ENCODE measurements around the gene RABL2A. TPM values are rescaled to one million over a fixed set of nuclear protein-coding genes. Genes with fewer than 3 reads are reported as not detected.
"Not testable (repeated sequence)": the region's sequence is repeated elsewhere in the genome, so short reads cannot be mapped to it uniquely, and the experiment has no call there.

RABL2A gene
- total and polyA plus RNA-seq, 2 experiments from 2014 or later, result 25.7 to 33.6 TPM

GRCh38 chr2:113632849-113633345 is 5.8 kb downstream of the RABL2A start:
- not testable (repeated sequence) for H3K27ac ChIP-seq; DNase-seq (ENCODE audit: low read depth in 1 of 2, low spot score in 1 of 2); H3K36me3 ChIP-seq; H3K27me3 ChIP-seq; H3K4me3 ChIP-seq; H3K9me3 ChIP-seq (ENCODE audit: low read depth); H3K4me1 ChIP-seq (ENCODE audit: low read depth)

- not testable (repeated sequence) for H3K9me3 ChIP-seq (ENCODE audit: low read depth); H3K27me3 ChIP-seq; DNase-seq (ENCODE audit: low read depth in 1 of 2, low spot score in 1 of 2); H3K4me3 ChIP-seq; H3K27ac ChIP-seq; H3K36me3 ChIP-seq; H3K4me1 ChIP-seq (ENCODE audit: low read depth)
These were observed 8.3 kb downstream of the RABL2A start for GRCh38 chr2:113635358-113635757.

DNA sequence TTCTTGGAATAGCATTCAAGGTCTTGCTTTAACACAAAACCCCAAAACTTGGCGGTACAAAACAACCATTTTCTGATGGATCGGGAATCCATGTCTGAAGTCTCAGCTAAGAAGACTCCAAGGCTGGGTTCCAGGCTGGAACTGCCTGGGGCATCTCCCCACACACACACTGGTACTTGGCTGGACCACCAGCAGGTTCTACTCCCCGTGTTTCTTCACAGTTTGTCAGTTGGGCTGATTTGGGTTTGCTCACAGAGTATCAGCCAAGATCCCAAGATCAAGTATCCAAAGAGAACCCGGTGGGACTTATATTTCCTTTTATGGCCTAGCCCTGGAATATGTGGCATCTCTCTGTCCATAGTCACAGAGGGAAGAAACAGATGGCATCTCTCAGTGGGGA is 9.2 kb downstream of the RABL2A start:
- H3K4me1 ChIP-seq (ENCODE audit: low read depth); H3K27ac ChIP-seq; DNase-seq (ENCODE audit: low read depth in 1 of 2, low spot score in 1 of 2); H3K27me3 ChIP-seq; H3K9me3 ChIP-seq (ENCODE audit: low read depth); H3K36me3 ChIP-seq; H3K4me3 ChIP-seq: not testable (repeated sequence)

DNA sequence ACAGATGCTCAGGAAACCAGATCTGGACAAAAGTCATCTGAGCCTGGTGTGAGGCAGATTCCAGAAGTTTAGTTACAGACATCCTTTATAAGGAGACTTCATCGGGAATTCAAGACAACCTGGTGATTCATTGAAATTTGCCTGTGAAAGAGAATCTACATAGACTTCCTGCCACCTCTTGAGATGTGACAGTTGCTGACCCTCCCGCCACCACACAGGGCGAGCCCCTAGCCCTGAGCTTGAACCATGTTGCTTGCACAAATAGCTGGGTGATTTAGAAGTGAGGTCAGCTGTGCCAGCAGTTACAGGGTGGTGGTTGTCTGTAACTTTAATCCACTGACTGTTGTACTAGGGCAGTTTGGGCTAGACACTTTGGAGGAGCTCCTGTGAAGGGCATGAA is 11.0 kb downstream of the RABL2A start:
- not testable (repeated sequence) for DNase-seq (ENCODE audit: low read depth in 1 of 2, low spot score in 1 of 2); H3K4me1 ChIP-seq (ENCODE audit: low read depth); H3K9me3 ChIP-seq (ENCODE audit: low read depth); H3K27ac ChIP-seq; H3K36me3 ChIP-seq; H3K4me3 ChIP-seq; H3K27me3 ChIP-seq

GRCh38 chr2:113646217-113646616 is 19.2 kb downstream of the RABL2A start:
- H3K4me1 ChIP-seq (ENCODE audit: low read depth); H3K4me3 ChIP-seq; DNase-seq (ENCODE audit: low read depth in 1 of 2, low spot score in 1 of 2); H3K9me3 ChIP-seq (ENCODE audit: low read depth); H3K36me3 ChIP-seq; H3K27ac ChIP-seq; H3K27me3 ChIP-seq: not testable (repeated sequence)

- H3K27me3 ChIP-seq; H3K9me3 ChIP-seq (ENCODE audit: low read depth); DNase-seq (ENCODE audit: low read depth in 1 of 2, low spot score in 1 of 2); H3K4me1 ChIP-seq (ENCODE audit: low read depth); H3K36me3 ChIP-seq; H3K4me3 ChIP-seq; H3K27ac ChIP-seq: not testable (repeated sequence)
These were observed 24.1 kb downstream of the RABL2A start for GRCh38 chr2:113650834-113651815.

GRCh38 chr2:113652599-113652998 is 25.5 kb downstream of the RABL2A start:
- not testable (repeated sequence) for H3K27me3 ChIP-seq; H3K4me1 ChIP-seq (ENCODE audit: low read depth); H3K27ac ChIP-seq

DNA sequence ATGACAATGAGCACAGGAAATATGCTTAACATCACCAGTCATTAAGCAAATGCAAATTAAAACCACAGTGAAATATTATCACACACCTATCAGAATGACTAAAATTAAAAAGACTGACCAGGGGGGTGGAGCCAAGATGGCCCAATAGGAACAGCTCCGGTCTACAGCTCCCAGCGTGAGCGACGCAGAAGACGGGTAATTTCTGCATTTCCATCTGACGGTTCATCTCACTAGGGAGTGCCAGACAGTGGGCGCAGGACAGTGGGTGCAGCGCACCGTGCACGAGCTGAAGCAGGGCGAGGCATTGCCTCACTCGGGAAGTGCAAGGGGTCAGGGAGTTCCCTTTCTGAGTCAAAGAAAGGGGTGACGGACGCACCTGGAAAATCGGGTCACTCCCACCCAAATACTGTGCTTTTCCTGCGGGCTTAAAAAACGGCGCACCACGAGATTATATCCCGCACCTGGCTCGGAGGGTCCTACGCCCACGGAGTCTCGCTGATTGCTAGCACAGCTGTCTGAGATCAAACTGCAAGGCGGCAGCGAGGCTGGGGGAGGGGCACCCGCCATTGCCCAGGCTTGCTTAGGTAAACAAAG is 29.1 kb downstream of the RABL2A start:
- not testable (repeated sequence) for H3K9me3 ChIP-seq (ENCODE audit: low read depth); H3K4me3 ChIP-seq; H3K4me1 ChIP-seq (ENCODE audit: low read depth); H3K27ac ChIP-seq; H3K27me3 ChIP-seq; H3K36me3 ChIP-seq; DNase-seq (ENCODE audit: low read depth in 1 of 2, low spot score in 1 of 2)

More at GRCh38 chr2:113652599-113652998, 25.5 kb downstream of the RABL2A start:
- DNase-seq (ENCODE audit: low read depth in 1 of 2, low spot score in 1 of 2); H3K9me3 ChIP-seq (ENCODE audit: low read depth); H3K36me3 ChIP-seq; H3K4me3 ChIP-seq: not testable (repeated sequence)

DNA sequence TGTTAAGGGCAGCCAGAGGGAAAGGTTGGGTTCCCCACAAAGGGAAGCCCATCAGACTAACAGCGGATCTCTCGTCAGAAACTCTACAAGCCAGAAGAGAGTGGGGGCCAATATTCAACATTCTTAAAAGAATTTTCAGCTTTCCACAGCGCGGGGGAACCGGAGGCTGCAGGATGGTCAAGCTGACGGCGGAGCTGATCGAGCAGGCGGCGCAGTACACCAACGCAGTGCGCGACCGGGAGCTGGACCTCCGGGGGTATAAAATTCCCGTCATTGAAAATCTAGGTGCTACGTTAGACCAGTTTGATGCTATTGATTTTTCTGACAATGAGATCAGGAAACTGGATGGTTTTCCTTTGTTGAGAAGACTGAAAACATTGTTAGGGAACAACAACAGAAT is 30.7 kb downstream of the RABL2A start:
- H3K4me3 ChIP-seq; H3K27ac ChIP-seq; H3K36me3 ChIP-seq; H3K9me3 ChIP-seq (ENCODE audit: low read depth); H3K27me3 ChIP-seq; DNase-seq (ENCODE audit: low read depth in 1 of 2, low spot score in 1 of 2); H3K4me1 ChIP-seq (ENCODE audit: low read depth): not testable (repeated sequence)

- H3K4me3 ChIP-seq; H3K27me3 ChIP-seq; H3K9me3 ChIP-seq (ENCODE audit: low read depth); DNase-seq (ENCODE audit: low read depth in 1 of 2, low spot score in 1 of 2); H3K36me3 ChIP-seq; H3K4me1 ChIP-seq (ENCODE audit: low read depth); H3K27ac ChIP-seq: not testable (repeated sequence)
These were observed 36.4 kb downstream of the RABL2A start for GRCh38 chr2:113663285-113664060.

DNA sequence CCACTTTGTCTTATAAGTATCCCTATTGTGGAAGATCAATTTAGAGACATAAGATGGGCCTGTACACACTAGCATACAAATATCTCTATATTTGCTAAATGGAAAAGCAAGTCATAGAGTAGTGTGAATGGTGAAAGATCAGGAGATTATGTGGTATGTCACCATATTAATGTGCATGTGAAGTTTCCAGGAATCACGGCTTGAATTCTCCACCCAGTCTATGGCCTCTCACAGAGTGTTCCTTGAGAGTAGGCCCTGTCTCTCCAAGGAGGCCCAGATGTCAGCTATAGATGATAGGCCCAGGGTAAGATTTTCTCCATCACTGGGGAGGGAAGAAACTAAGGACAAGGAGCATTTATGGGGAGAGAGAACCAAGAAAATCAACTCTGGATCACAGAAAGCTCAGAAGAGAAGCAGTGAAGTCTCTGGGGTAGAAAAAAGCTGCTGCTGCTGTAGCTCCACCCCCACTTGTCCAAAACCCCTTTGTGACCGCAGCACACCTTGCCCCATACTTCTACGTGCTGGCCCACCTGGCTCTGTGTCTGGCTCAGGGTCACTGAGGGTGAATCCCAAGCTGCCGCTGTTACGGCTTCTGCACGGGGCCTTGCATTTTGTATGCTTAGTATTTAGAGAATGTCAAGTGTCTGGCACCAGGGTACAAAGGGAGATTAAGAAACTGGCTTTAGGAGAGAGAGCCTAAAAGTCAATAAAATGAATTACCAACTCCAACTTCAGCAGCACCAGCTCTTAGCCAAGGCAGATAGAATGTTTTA is 37.9 kb downstream of the RABL2A start:
- not testable (repeated sequence) for DNase-seq (ENCODE audit: low read depth in 1 of 2, low spot score in 1 of 2); H3K27me3 ChIP-seq; H3K4me1 ChIP-seq (ENCODE audit: low read depth); H3K9me3 ChIP-seq (ENCODE audit: low read depth); H3K4me3 ChIP-seq; H3K27ac ChIP-seq; H3K36me3 ChIP-seq

GRCh38 chr2:113669013-113669412 is 41.9 kb downstream of the RABL2A start:
- H3K27ac ChIP-seq; H3K4me1 ChIP-seq (ENCODE audit: low read depth); H3K9me3 ChIP-seq (ENCODE audit: low read depth); H3K27me3 ChIP-seq; DNase-seq (ENCODE audit: low read depth in 1 of 2, low spot score in 1 of 2); H3K4me3 ChIP-seq; H3K36me3 ChIP-seq: not testable (repeated sequence)
